Activated gamma-delta T cell treated with Interleukin-2 at 50 U/mL for 16 hours (primary cell): ENCODE data around the gene IL12B.
A peak's percentile ranks its signal among the peaks of the same experiment; 100 is the strongest.
"Not testable (repeated sequence)": the region's sequence is repeated elsewhere in the genome, so short reads cannot be mapped to it uniquely, and the experiment has no call there.

ENCODE experiments used
- DNase-seq: peaks from one replicate; pipeline ENCODE4 v3.0.0-alpha.2; 2020

The IL12B gene

GRCh38 chr5:159330131-159330800, at the start of gene IL12B:
Gene IL12B (minus strand): TSS chr5:159330487. CDS start chr5:159326782, 3,705 bp downstream.
- DNase-seq = no peak

DNA sequence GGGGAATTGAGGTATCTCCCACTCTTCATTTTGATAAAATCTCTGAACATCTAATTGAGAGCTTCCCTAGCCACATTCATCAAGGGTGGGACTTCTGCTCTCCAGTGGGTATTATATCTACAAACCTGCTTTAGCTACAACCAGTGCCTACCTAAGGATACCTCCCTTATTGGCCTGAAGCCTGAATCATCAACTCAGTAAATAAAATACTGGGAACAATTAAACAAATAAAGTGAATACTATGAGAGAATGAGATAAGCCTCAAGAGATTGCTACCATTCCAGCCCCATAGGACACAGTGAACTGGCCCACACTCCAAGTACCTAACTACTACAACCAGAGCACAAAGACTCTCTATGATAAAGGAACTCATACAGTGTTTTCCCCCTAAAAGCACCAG, 47.4 kb upstream of the IL12B start:
- DNase-seq = no peak

DNA sequence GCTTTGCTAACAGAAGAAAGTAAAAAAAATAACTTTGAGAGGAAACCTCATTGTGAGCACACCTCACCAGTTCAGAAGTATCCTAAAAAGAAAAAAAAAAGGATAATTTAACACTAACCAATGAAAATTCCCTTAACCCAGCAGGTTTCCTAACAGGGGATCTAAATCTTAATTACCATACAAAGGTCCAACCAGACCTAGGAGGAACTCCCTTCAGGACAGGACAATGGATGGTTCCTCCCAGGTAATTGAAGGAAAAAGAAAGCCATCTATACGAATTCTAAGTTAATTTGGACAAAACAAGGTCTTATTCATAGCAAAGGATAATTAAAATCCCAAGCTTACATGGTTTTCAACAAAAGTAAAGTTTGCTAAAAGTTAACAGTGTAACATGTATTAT, 37.6 kb upstream of the IL12B start:
- not testable (repeated sequence) for DNase-seq

GRCh38 chr5:159366776-159367175, 36.5 kb upstream of the IL12B start:
- DNase-seq = not testable (repeated sequence)

GRCh38 chr5:159362220-159362619, 31.9 kb upstream of the IL12B start:
- no peak for DNase-seq

GRCh38 chr5:159359871-159360270, 29.6 kb upstream of the IL12B start:
- DNase-seq = not testable (repeated sequence)

- DNase-seq = no peak
Observed at GRCh38 chr5:159359408-159359807, 29.1 kb upstream of the IL12B start.

DNA sequence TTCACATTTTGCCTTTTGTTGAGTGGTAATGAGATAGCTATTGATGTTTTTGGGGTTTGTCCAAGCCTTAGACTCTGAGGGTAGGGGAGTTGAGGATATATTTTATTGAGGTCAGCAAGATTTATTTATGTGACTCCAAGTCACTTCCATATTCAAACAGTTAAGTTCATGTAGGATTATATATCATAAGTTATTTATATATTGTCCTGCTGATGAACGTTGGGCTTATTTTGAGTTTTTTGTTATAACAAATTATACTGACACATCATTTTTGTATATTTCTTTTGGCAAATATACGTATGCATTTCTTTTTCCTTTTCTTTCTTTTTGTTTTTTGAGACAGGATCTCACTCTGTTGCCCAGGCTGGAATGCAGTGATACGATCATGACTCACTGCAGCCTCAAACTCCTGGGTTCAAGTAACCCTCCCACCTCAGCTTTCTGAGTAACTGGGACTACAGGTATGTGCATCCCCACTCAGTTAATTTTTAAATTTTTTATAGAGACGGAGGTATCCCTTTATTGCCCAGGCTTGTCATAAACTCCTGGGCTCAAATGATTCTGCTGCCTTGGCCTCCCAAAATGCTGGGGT, 23.5 kb upstream of the IL12B start:
- DNase-seq = no peak

- not testable (repeated sequence) for DNase-seq
Observed at GRCh38 chr5:159350644-159351043, 20.4 kb upstream of the IL12B start.

DNA sequence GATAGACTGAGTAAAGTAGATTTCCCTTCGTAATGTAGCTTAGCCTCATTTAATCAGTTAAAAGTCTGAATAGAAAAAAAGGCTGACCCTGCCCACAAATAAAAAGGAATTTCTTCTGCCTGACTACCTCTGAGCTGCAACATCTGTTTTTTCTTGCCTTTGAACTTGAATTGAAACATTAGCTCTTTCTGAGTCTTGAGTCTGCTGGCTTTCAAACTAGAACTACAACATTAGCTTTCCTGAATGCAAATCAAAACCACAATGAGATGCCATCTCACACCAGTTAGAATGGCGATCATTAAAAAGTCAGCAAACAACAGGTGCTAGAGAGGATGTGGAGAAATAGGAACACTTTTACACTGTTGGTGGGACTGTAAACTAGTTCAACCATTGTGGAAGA, 19.9 kb upstream of the IL12B start:
- not testable (repeated sequence) for DNase-seq

- DNase-seq = no peak
Observed at GRCh38 chr5:159345861-159346260, 15.6 kb upstream of the IL12B start.

DNA sequence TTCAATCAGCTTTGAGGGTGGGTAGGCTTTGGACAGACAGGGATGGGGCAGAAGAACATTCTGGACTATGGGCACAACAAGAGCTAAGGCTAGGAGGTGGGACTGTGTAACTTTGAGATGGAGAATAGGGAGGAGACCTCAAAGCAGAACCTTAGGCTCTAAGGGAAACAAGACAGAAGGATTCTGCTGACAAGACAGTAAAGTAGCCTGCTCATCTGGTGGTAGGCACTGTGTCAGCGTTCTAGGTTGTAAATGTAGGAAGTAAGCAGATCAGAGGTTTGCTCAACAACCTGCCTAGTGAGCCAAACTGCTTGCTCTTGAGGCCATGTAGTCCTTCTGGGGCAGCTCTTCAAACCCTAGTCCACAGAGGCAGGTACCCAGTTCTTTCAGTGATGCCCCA, 15.0 kb upstream of the IL12B start:
- no peak for DNase-seq

- DNase-seq = no peak
Observed at GRCh38 chr5:159343295-159344094, 13.2 kb upstream of the IL12B start.

DNA sequence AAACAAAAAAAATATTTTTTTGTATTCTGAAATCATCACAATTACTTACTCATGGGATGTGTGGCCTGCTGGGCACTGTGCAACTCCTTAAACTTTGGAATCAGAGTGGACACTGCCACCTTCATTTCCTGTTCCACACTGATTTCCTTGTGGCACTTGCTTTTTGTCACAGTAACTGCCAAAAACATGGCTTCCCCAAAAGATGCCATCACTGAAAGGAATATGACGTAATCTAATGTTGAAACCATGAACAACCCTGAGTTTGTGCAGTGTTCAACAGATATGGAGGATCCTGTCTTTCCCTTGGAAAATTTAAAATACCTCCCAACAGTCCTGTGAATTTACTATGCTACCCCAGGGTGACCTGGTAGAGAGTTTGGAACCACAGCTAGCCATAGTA, 12.6 kb upstream of the IL12B start:
- no peak for DNase-seq

- peak; percentile 58 for DNase-seq
Observed at GRCh38 chr5:159341906-159342310, 11.6 kb upstream of the IL12B start.

GRCh38 chr5:159341145-159341544, 10.9 kb upstream of the IL12B start:
- DNase-seq = no peak

DNA sequence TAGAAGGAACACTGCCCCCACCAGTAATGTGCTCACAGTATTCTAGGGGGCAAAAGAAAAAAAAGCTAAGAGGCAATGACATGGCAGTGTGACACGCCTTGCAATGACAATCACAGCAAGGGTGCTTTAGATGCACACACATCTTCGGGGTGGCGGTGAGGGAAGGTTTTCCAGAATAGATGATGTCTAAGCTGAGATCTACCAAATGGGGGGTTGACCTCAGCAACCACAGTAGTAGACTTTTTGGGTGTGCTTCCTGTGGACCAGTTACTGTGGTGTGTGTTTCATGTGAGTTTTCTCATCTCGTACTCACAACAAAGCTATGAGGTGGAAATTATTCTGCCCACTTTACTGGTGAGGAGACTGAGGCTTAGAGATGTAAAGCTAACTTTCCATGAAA, 10.2 kb upstream of the IL12B start:
- DNase-seq = no peak

DNA sequence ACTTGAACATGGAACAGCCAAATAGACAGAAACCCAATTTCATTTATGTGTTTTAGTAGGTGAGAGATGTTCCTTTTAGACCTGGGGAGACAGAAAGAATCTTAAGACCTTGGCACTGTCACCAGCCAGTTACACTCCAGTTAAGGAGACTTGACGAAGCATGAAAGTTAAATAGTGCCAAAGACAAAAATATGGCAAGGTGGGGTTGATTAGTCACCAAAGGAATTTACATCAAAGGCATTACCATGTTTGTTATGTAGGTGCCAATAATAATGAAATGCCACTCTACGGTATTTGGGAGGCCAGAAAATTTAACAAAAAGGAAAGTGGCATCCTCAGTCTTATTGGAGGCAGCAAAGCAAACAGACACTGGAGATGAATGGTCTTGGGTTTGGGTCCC, 9.2 kb upstream of the IL12B start:
- DNase-seq = no peak

- no peak for DNase-seq
Observed at GRCh38 chr5:159338118-159338517, 7.8 kb upstream of the IL12B start.

- DNase-seq = peak; percentile 26
Observed at GRCh38 chr5:159337016-159337955, 7.0 kb upstream of the IL12B start.

DNA sequence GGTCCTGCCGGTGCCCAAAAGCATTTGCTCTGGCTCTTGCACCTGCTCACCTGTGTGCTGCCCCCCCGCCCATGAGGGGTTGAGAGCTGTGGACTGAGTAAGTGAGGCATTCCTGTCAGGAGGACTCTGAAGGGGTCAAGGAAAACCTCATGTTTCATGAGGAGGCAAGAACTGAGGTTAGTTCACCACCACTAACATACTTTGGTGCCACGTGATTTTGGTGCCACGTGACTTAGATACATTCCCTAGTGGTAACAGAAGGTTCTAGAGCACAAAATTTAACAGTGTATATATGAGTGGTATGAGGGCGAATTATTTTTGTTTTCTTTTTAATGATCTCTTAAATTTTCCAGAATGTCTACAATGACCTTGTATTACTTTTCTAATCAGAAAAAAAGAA, 6.3 kb upstream of the IL12B start:
- DNase-seq = no peak

- no peak for DNase-seq
Observed at GRCh38 chr5:159333545-159333925, 3.2 kb upstream of the IL12B start.
